ENCODE data around the gene CMPK1. TPM values are rescaled to one million over a fixed set of nuclear protein-coding genes. Genes with fewer than 3 reads are reported as not detected.

Gene CMPK1
- polyA plus RNA-seq, 4 donors = 68.5 to 86.0 (median 77.7) TPM

DNA sequence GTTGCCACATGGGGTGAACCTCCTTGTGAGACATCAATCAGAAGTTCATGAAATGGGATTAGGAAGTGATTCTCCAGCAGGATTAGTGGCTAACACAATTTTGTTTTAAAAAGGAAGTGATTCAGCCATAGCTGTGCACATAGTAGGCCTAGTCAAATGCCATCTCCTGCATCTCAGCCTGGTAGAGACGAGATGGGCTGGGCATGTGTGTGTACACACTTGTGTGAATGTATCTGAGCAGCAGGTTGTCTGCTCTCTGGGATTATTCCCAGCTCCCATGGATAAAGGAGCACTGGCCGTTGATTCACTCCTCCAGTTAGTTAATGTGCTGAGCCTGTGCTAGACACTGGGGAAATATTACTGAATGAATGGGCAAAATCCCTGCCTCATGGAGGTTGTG, 84.5 kb downstream of the CMPK1 start:
- no peak for DNase-seq (ENCODE audit: low read depth in 4 of 4, low spot score in 3 of 4)

DNA sequence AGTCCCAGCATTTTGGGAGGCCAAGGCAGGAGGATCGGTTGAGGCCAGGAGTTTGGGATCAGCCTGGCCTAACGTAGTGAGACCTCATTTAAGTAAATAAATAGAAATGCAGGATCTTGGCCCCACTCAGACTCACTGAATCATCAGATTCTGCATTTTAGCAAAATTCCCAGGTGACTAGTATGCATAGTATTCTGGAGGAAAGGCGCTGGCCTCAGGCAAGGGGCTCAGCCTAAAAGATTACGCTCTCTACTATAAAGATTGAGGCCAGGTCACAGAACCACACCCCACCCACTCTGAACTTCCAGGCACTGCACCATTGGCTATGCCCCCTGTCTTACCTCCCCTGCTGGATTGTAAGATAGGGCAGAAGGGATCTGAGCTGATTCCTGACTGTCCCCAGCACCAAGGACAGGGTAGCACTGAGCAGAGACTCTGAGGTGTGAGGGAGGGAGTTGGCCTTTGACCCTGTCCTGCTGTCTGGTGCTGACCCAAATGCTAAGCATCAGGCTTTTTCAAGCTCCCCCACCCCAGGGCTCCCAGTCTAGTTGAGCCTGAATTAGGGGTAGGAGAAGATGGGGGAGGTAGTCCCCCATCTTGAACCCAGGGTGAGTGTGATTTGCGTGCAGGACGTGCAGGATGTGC, 85.2 kb downstream of the CMPK1 start:
- no peak for DNase-seq (ENCODE audit: low read depth in 4 of 4, low spot score in 3 of 4)

GRCh38 chr1:47420547-47420946, 87.0 kb downstream of the CMPK1 start:
- no peak for DNase-seq (ENCODE audit: low read depth in 4 of 4, low spot score in 3 of 4)

GRCh38 chr1:47423872-47424271, 90.3 kb downstream of the CMPK1 start:
- DNase-seq (ENCODE audit: low read depth in 4 of 4, low spot score in 3 of 4) = no peak

- DNase-seq (ENCODE audit: low read depth in 4 of 4, low spot score in 3 of 4) = no peak
These were observed 90.9 kb downstream of the CMPK1 start for GRCh38 chr1:47424336-47424982.

Other genes starting within 250 kb of the CMPK1 start
- 1 to 10 TPM in 3 of 4 donors, under 1 TPM in 1; 0.53 to 8.2 (median 4.3) TPM for gene CYP4A22, start 196.3 kb upstream of the CMPK1 start, polyA plus RNA-seq (ENCODE audit: insufficient read length in 4 of 4)
- 10 to 100 TPM in 3 of 4 donors, 1 to 10 TPM in 1; 1.6 to 39.6 (median 35.5) TPM for gene PDZK1IP1, start 143.8 kb upstream of the CMPK1 start, polyA plus RNA-seq (ENCODE audit: insufficient read length in 4 of 4)
- gene TAL1, start 101.6 kb upstream of the CMPK1 start, polyA plus RNA-seq (ENCODE audit: insufficient read length in 4 of 4) = 1 to 10 TPM; 3.8 to 6.2 (median 4.2) TPM
- gene STIL, start 19.6 kb upstream of the CMPK1 start, polyA plus RNA-seq (ENCODE audit: insufficient read length in 4 of 4) = 10 to 100 TPM in 1 of 4 donors, 1 to 10 TPM in 3; 6.5 to 10.3 (median 9.0) TPM
- gene FOXE3, start 82.5 kb downstream of the CMPK1 start, polyA plus RNA-seq (ENCODE audit: insufficient read length in 4 of 4) = 1 to 10 TPM in 1 of 4 donors, under 1 TPM in 3; 0.12 to 1.1 (median 0.14) TPM
- gene FOXD2, start 104.3 kb downstream of the CMPK1 start, polyA plus RNA-seq (ENCODE audit: insufficient read length in 4 of 4) = 10 to 100 TPM in 1 of 4 donors, 1 to 10 TPM in 3; 5.4 to 12.9 (median 7.2) TPM